HCT116 (cell line): Measurements from ENCODE around the gene ADM2. TPM values are rescaled to one million over a fixed set of nuclear protein-coding genes. Genes with fewer than 3 reads are reported as not detected.

Source experiments
- ATAC-seq: fragments of 200-7000 bp; cut with Tn5 transposase; 2 replicates; pipeline ENCODE4 v1.9.1; 2020; ENCODE audit warnings: mild to moderate bottlenecking, moderate library complexity
- BruUV-seq: library from RNA; stranded (reverse); fragments of 400-500 nt; replicated peaks from 2 replicates; lab custom pipeline; 2021; lab: Mats Ljungman, UMichigan
- CTCF ChIA-PET: fragments of 300-600 bp; sonication (Branson Sonifier 250); formaldehyde crosslinking; loops from one replicate; lab custom pipeline; 2021; ENCODE audit warnings: antibody characterized with exemption; lab: Charles Lee
- POLR2A ChIA-PET: fragments of 300-600, 350-600 bp; sonication (Branson Sonifier 250); formaldehyde crosslinking; loops from one replicate; lab custom pipeline; 2021; ENCODE audit warnings: antibody characterized with exemption; lab: Charles Lee
- RAD21 ChIA-PET, 2 experiments: fragments of 300-600 bp; sonication (Branson Sonifier 250); formaldehyde crosslinking; loops; one replicate each; lab custom pipeline; 2023; ENCODE audit warnings: low total read pairs in 2 of 2; ENCODE audit not compliant: uncharacterized antibody in 2 of 2, unreplicated experiment in 2 of 2, low non-redundant PET in 1 of 2; lab: Charles Lee
- DNase-seq: peaks from one replicate; pipeline ENCODE4 v3.0.0-alpha.2; 2010; ENCODE audit warnings: low read depth, low spot score
- H2AFZ ChIP-seq: fragments of 200-600 bp; shearing (Covaris generic), sonication (generic); 2 replicates; pipeline ENCODE4 v1.6.1; 2017; ENCODE audit warnings: low read depth, mixed run types, mixed read lengths, antibody characterized with exemption, low read length; ENCODE audit not compliant: poor library complexity, severe bottlenecking
- H3K27ac ChIP-seq: 2 replicates; pipeline ENCODE4 v1.5.1; 2012; ENCODE audit warnings: low read depth, low read length
- H3K27me3 ChIP-seq: fragments of 200-600 bp; sonication (generic); 2 replicates; pipeline ENCODE4 v1.6.1; 2016; ENCODE audit warnings: mixed run types, low read length, mixed read lengths; ENCODE audit not compliant: insufficient read depth
- H3K36me3 ChIP-seq, 2 experiments: fragments of 200-500 bp in 1 of 2; fragments of 200-600 bp in 1 of 2; sonication (Bioruptor generic) in 1 of 2; sonication (generic) in 1 of 2; 2 replicates each; pipeline versions ENCODE4 v1.5.1 to v1.6.1; 2014 to 2016; ENCODE audit warnings: low read length in 2 of 2, inconsistent platforms in 1 of 2, mixed read lengths in 1 of 2, mixed run types in 1 of 2; ENCODE audit not compliant: insufficient read depth in 2 of 2, control insufficient read depth in 1 of 2
- H3K4me1 ChIP-seq, 2 experiments: fragments of 200-600 bp in 1 of 2; sonication (generic) in 1 of 2; 2 replicates each; pipeline versions ENCODE4 v1.5.1 to v1.6.1; 2012 to 2017; ENCODE audit warnings: low read length in 2 of 2, inconsistent platforms in 1 of 2, mild to moderate bottlenecking in 1 of 2, mixed read lengths in 1 of 2, mixed run types in 1 of 2, moderate library complexity in 1 of 2; ENCODE audit not compliant: insufficient read depth in 2 of 2, control insufficient read depth in 1 of 2
- H3K4me2 ChIP-seq: fragments of 200-600 bp; sonication (generic); 2 replicates; pipeline ENCODE4 v1.6.1; 2017; ENCODE audit warnings: mixed run types, low read length, mixed read lengths
- H3K4me3 ChIP-seq, 2 experiments: fragments of 200-600 bp in 1 of 2; sonication (generic) in 1 of 2; replicated peaks in 1 of 2; 2 replicates each; pipeline ENCODE4 v1.5.1; 2011 to 2016; ENCODE audit warnings: low read length in 2 of 2, control low read depth in 1 of 2, low read depth in 1 of 2, mild to moderate bottlenecking in 1 of 2, mixed read lengths in 1 of 2, mixed run types in 1 of 2
- H3K79me2 ChIP-seq: fragments of 200-600 bp; sonication (generic); 2 replicates; pipeline ENCODE4 v1.6.1; 2017; ENCODE audit warnings: mild to moderate bottlenecking, mixed run types, low read length, moderate library complexity, mixed read lengths; ENCODE audit not compliant: insufficient read depth
- H3K9ac ChIP-seq: fragments of 200-600 bp; sonication (generic); 2 replicates; pipeline ENCODE4 v1.6.1; 2016; ENCODE audit warnings: low read length, mixed read lengths
- H3K9me2 ChIP-seq: fragments of 200-600 bp; sonication (generic), shearing (Covaris generic); 2 replicates; pipeline ENCODE4 v1.6.1; 2017; ENCODE audit warnings: mixed run types, mild to moderate bottlenecking, moderate library complexity; ENCODE audit not compliant: insufficient read depth
- H3K9me3 ChIP-seq, 2 experiments: fragments of 200-500 bp in 1 of 2; fragments of 200-600 bp in 1 of 2; sonication (Bioruptor generic) in 1 of 2; sonication (generic) in 1 of 2; 2 replicates each; pipeline ENCODE4 v1.6.1; 2014 to 2017; ENCODE audit warnings: low read length in 2 of 2, mixed read lengths in 2 of 2, inconsistent platforms in 1 of 2, low read depth in 1 of 2, mild to moderate bottlenecking in 1 of 2, mixed run types in 1 of 2, moderate library complexity in 1 of 2; ENCODE audit not compliant: control insufficient read depth in 1 of 2, insufficient read depth in 1 of 2
- H4K20me1 ChIP-seq: fragments of 200-600 bp; sonication (generic), shearing (Covaris generic); 2 replicates; pipeline ENCODE4 v1.6.1; 2017; ENCODE audit warnings: mixed run types, mild to moderate bottlenecking, moderate library complexity; ENCODE audit not compliant: insufficient read depth
- ATF3 ChIP-seq: IDR thresholded peaks from 2 replicates; pipeline ENCODE4 v1.6.1; 2012
- ELF1 ChIP-seq: IDR thresholded peaks from 2 replicates; pipeline ENCODE4 v1.6.1; 2012; ENCODE audit warnings: low read depth, borderline replicate concordance
- EZH2phosphoT487 ChIP-seq: fragments of 200-600 bp; IDR thresholded peaks from 2 replicates; pipeline ENCODE4 v1.6.1; 2018; ENCODE audit warnings: antibody characterized with exemption, borderline replicate concordance
- FOSL1 ChIP-seq: IDR thresholded peaks from 2 replicates; pipeline ENCODE4 v1.6.1; 2012; ENCODE audit warnings: low read depth
- POLR2A ChIP-seq: IDR thresholded peaks from 2 replicates; pipeline ENCODE4 v1.7.0; 2011; ENCODE audit warnings: borderline replicate concordance; ENCODE audit not compliant: insufficient read depth, insufficient read length; ENCODE audit errors: extremely low read depth
- RAD21 ChIP-seq: IDR thresholded peaks from 2 replicates; pipeline ENCODE4 v1.6.1; 2012; ENCODE audit warnings: low read depth, mild to moderate bottlenecking
- REST ChIP-seq: IDR thresholded peaks from 2 replicates; pipeline ENCODE4 v1.6.1; 2012; ENCODE audit warnings: low read depth
- SIN3A ChIP-seq: IDR thresholded peaks from 2 replicates; pipeline ENCODE4 v1.6.1; 2012; ENCODE audit warnings: low read depth
- SP1 ChIP-seq: IDR thresholded peaks from 2 replicates; pipeline ENCODE4 v1.6.1; 2012; ENCODE audit warnings: low read depth
- TCF7L2 ChIP-seq: IDR thresholded peaks from 2 replicates; pipeline ENCODE4 v1.7.0; 2011; ENCODE audit warnings: borderline replicate concordance, inconsistent platforms; ENCODE audit not compliant: insufficient read depth, insufficient read length; ENCODE audit errors: extremely low read depth
- YY1 ChIP-seq: IDR thresholded peaks from 2 replicates; pipeline ENCODE4 v1.6.1; 2011; ENCODE audit warnings: low read length, low read depth, moderate library complexity, mild to moderate bottlenecking; ENCODE audit not compliant: insufficient replicate concordance; ENCODE audit errors: extremely low read depth
- ZFX ChIP-seq: fragments of 450-650 bp; IDR thresholded peaks from 2 replicates; pipeline ENCODE4 v1.6.1; 2017
- ZNF274 ChIP-seq: fragments of 200-500 bp; sonication (Bioruptor generic); IDR thresholded peaks from 2 replicates; pipeline ENCODE4 v1.6.1; 2014; ENCODE audit warnings: mild to moderate bottlenecking, low read depth, low read length, inconsistent platforms
- intact Hi-C: fragments of 100-400 bp; cut with micrococcal nuclease; formaldehyde crosslinking; loops from 2 replicates; pipeline ENCODE4 v1.10.0; 2022
- total RNA-seq: library from RNA; stranded (reverse); gene quantifications from one replicate; pipeline ENCODE4 v1.2.1, GENCODE V29; 2021; ENCODE audit not compliant: unreplicated experiment

Gene ADM2
- total RNA-seq, 1 experiment from 2014 or later, result 12.8 TPM

GRCh38 chr22:50439871-50440331 is 41.4 kb upstream of the ADM2 start:
- H3K9me3 ChIP-seq, result no peaks in the 10 kb centered on the region
- peaks cover 4 to 8% of the 10 kb centered on the region in 2 experiments; a peak in 2 of 4 replicates for H3K36me3 ChIP-seq
- no peak overlapping the region for H3K9ac ChIP-seq
- H3K4me1 ChIP-seq, result peaks cover 0 to 4% of the 10 kb centered on the region in 2 experiments; a peak in 2 of 4 replicates
- H2AFZ ChIP-seq, result no peak overlapping the region
- TF ChIP-seq SP1 (no peak), ELF1 (no peak), SIN3A (no peak), ZFX (no peak), ATF3 (no peak), EZH2phosphoT487 (no peak), FOSL1 (no peak), POLR2A (no peak)
- TF ChIP-seq, all 23 proteins: peak for 0
- Histone ChIP-seq H4K20me1 (no peaks in the 10 kb centered on the region), H3K27me3 (no peaks in the 10 kb centered on the region), H3K27ac (no peak overlapping the region), H3K79me2 (no peaks in the 10 kb centered on the region), H3K4me2 (no peak overlapping the region), H3K9me2 (no peaks in the 10 kb centered on the region), H3K4me3 (no peak overlapping the region)
- no peak for ATAC-seq
- ChIA-PET CTCF (no interaction called here), POLR2A (no interaction called here), RAD21 (no interaction called here)
- no peak for DNase-seq
- intact Hi-C loops, result no loop called here
- BruUV-seq, result no TSS peak

- RAD21 ChIA-PET, result no interaction called here
- no peaks in the 10 kb centered on the region for H3K9me3 ChIP-seq
- no peak for TF ChIP-seq ELF1
- TF ChIP-seq RAD21, result no peak
- TF ChIP-seq POLR2A, result no peak
- no peak for TF ChIP-seq YY1
- TF ChIP-seq TCF7L2, result no peak
- no peak for TF ChIP-seq ZFX
- TF ChIP-seq REST, result no peak
- no peak for TF ChIP-seq FOSL1
- no peak for TF ChIP-seq ZNF274
- no peak for TF ChIP-seq ATF3
- intact Hi-C loops, result no loop called here
- H4K20me1 ChIP-seq, result no peaks in the 10 kb centered on the region
- no peak overlapping the region for H3K4me2 ChIP-seq
- BruUV-seq, result no TSS peak
- H3K4me1 ChIP-seq, result peaks cover 0 to 4% of the 10 kb centered on the region in 2 experiments; a peak in 2 of 4 replicates
- DNase-seq (no peak), ATAC-seq (peak; percentile 28)
- H3K27ac ChIP-seq, result no peak overlapping the region
- no peaks in the 10 kb centered on the region for H3K79me2 ChIP-seq
- POLR2A ChIA-PET, result no interaction called here
- H3K9me2 ChIP-seq, result no peaks in the 10 kb centered on the region
- H3K4me3 ChIP-seq, result no peak overlapping the region
- H3K27me3 ChIP-seq, result no peaks in the 10 kb centered on the region
- H2AFZ ChIP-seq, result no peak overlapping the region
- no peak overlapping the region for H3K9ac ChIP-seq
- CTCF ChIA-PET, result no interaction called here
- peaks cover 3 to 8% of the 10 kb centered on the region in 2 experiments; a peak in 2 of 4 replicates for H3K36me3 ChIP-seq
Measured at GRCh38 chr22:50440544-50441249, 40.6 kb upstream of the ADM2 start.
